Measurements from ENCODE around the gene NOXO1.

GRCh38 chr16:1950047-1950446 is 31.2 kb downstream of the NOXO1 start:
- TF ChIP-seq POLR2AphosphoS5 (IDR thresholded peaks at IDR 0.05; ENCODE audit: low read depth, low read length) (no peak), POLR2A (IDR thresholded peaks at IDR 0.05; ENCODE audit: low read depth, low read length) (no peak), POU2F2 (IDR thresholded peaks at IDR 0.05; ENCODE audit: low read depth, low read length) (no peak), TAF1 (IDR thresholded peaks at IDR 0.05; ENCODE audit: low read depth, low read length) (no peak), SPI1 (IDR thresholded peaks at IDR 0.05; ENCODE audit: low read depth, low read length) (no peak), PAX5 (IDR thresholded peaks at IDR 0.05; ENCODE audit: insufficient read depth, low read length, severe bottlenecking) (no peak)
